Measurements from ENCODE around the gene NRXN3.

The NRXN3 gene

GRCh38 chr14:79583738-79584408 lies 1413.7 kb downstream of the NRXN3 start:
- no peak for DNase-seq (ENCODE audit: low spot score)

- peak; percentile 18 for DNase-seq (ENCODE audit: low spot score)
Observed at GRCh38 chr14:79584679-79585078, 1414.5 kb downstream of the NRXN3 start.

GRCh38 chr14:79585845-79586244 lies 1415.7 kb downstream of the NRXN3 start:
- no peak for DNase-seq (ENCODE audit: low spot score)

GRCh38 chr14:79586416-79586815 lies 1416.2 kb downstream of the NRXN3 start:
- no peak for DNase-seq (ENCODE audit: low spot score)

- no peak for DNase-seq (ENCODE audit: low spot score)
Observed at GRCh38 chr14:79586989-79587598, 1416.9 kb downstream of the NRXN3 start.

- no peak for DNase-seq (ENCODE audit: low spot score)
Observed at GRCh38 chr14:79587875-79588274, 1417.7 kb downstream of the NRXN3 start.

GRCh38 chr14:79588398-79588797 lies 1418.2 kb downstream of the NRXN3 start:
- DNase-seq (ENCODE audit: low spot score): peak; percentile 16

- no peak for DNase-seq (ENCODE audit: low spot score)
Observed at GRCh38 chr14:79596551-79596950, 1426.4 kb downstream of the NRXN3 start.

- DNase-seq (ENCODE audit: low spot score): no peak
Observed at GRCh38 chr14:79597566-79597965, 1427.4 kb downstream of the NRXN3 start.

- DNase-seq (ENCODE audit: low spot score): no peak
Observed at GRCh38 chr14:79598339-79598738, 1428.2 kb downstream of the NRXN3 start.

GRCh38 chr14:79599239-79599638 lies 1429.1 kb downstream of the NRXN3 start:
- DNase-seq (ENCODE audit: low spot score): no peak

GRCh38 chr14:79600406-79600805 lies 1430.2 kb downstream of the NRXN3 start:
- DNase-seq (ENCODE audit: low spot score): no peak

- DNase-seq (ENCODE audit: low spot score): no peak
Observed at GRCh38 chr14:79601579-79601978, 1431.4 kb downstream of the NRXN3 start.

- DNase-seq (ENCODE audit: low spot score): no peak
Observed at GRCh38 chr14:79602045-79602444, 1431.9 kb downstream of the NRXN3 start.

- no peak for DNase-seq (ENCODE audit: low spot score)
Observed at GRCh38 chr14:79602742-79603141, 1432.6 kb downstream of the NRXN3 start.

GRCh38 chr14:79605849-79606248 lies 1435.7 kb downstream of the NRXN3 start:
- DNase-seq (ENCODE audit: low spot score): no peak

- DNase-seq (ENCODE audit: low spot score): no peak
Observed at GRCh38 chr14:79608446-79608845, 1438.3 kb downstream of the NRXN3 start.

GRCh38 chr14:79613625-79614024 lies 1443.5 kb downstream of the NRXN3 start:
- no peak for DNase-seq (ENCODE audit: low spot score)

- DNase-seq (ENCODE audit: low spot score): peak; percentile 55
Observed at GRCh38 chr14:79614448-79614847, 1444.3 kb downstream of the NRXN3 start.

GRCh38 chr14:79627058-79627457 lies 1456.9 kb downstream of the NRXN3 start:
- DNase-seq (ENCODE audit: low spot score): no peak

GRCh38 chr14:79629411-79630287 lies 1459.5 kb downstream of the NRXN3 start:
- no peak for DNase-seq (ENCODE audit: low spot score)

GRCh38 chr14:79630288-79630960 lies 1460.3 kb downstream of the NRXN3 start:
- no peak for DNase-seq (ENCODE audit: low spot score)

All from putamen (tissue), 1 donor.